ENCODE data around the gene ADIG. TPM values are rescaled to one million over a fixed set of nuclear protein-coding genes. Genes with fewer than 3 reads are reported as not detected.

ADIG gene
- total and polyA plus RNA-seq, 9 donors: not detected

- no peaks in the 10 kb centered on the region for H3K4me1 ChIP-seq (ENCODE audit: insufficient read depth)
- H3K27me3 ChIP-seq: no peaks in the 10 kb centered on the region
- no peak for DNase-seq
- no peak overlapping the region for H3K4me3 ChIP-seq
- TF ChIP-seq CTCF (IDR thresholded peaks at IDR 0.05) (no peak), EP300 (IDR thresholded peaks at IDR 0.05) (no peak), POLR2A (IDR thresholded peaks at IDR 0.05) (no peak)
- 47 to 53% (median 51%) methylated on average over 7 of the region's 7 CpGs for WGBS, 3 donors
- intact Hi-C loops (cut with DNase I): no loop called here
- no peak overlapping the region for H3K27ac ChIP-seq
- no peaks in the 10 kb centered on the region for H3K36me3 ChIP-seq
- H3K9me3 ChIP-seq: no peaks in the 10 kb centered on the region
These were observed 1.6 kb upstream of the ADIG start for GRCh38 chr20:38579219-38579910.

GRCh38 chr20:38579921-38580320 lies 1.1 kb upstream of the ADIG start:
- Histone ChIP-seq H3K4me1 (ENCODE audit: insufficient read depth) (no peaks in the 10 kb centered on the region), H3K27me3 (no peaks in the 10 kb centered on the region), H3K9me3 (no peaks in the 10 kb centered on the region), H3K4me3 (no peak overlapping the region), H3K27ac (no peak overlapping the region), H3K36me3 (no peaks in the 10 kb centered on the region)
- DNase-seq: no peak
- TF ChIP-seq POLR2A (IDR thresholded peaks at IDR 0.05) (no peak), EP300 (IDR thresholded peaks at IDR 0.05) (no peak), CTCF (IDR thresholded peaks at IDR 0.05) (no peak)
- intact Hi-C loops (cut with DNase I): no loop called here
- 55 to 62% (median 55%) methylated on average over 4 of the region's 4 CpGs for WGBS, 3 donors

GRCh38 chr20:38581830-38582358 lies 897 bp downstream of the ADIG start:
- H3K27ac ChIP-seq: no peak overlapping the region
- H3K36me3 ChIP-seq: no peaks in the 10 kb centered on the region
- 51 to 65% (median 51%) methylated on average over 4 of the region's 4 CpGs for WGBS, 3 donors
- H3K4me3 ChIP-seq: no peak overlapping the region
- no peaks in the 10 kb centered on the region for H3K4me1 ChIP-seq (ENCODE audit: insufficient read depth)
- no peak for TF ChIP-seq POLR2A (IDR thresholded peaks at IDR 0.05)
- no peak for TF ChIP-seq CTCF (IDR thresholded peaks at IDR 0.05)
- no peak for TF ChIP-seq EP300 (IDR thresholded peaks at IDR 0.05)
- intact Hi-C loops (cut with DNase I): no loop called here
- H3K27me3 ChIP-seq: no peaks in the 10 kb centered on the region
- DNase-seq: no peak
- no peaks in the 10 kb centered on the region for H3K9me3 ChIP-seq

DNA sequence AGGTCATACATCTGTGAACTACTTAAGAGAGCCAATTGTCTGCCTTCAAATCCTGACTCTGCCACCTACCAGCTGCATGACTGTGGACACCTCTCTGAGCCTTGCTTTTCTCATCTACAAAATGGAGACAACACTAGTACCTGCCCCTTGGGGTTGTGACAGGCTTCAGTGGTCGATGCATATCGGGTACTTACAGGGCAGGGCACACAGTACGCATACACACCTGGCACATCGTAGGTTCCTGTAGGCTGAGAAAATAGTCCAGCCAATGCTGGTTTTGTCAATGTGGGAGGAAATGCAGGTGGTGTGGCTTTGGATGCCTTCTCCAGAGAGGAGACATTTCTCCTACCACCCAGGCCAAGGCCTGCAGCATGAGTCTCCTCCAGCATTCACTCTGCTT lies 2.3 kb downstream of the ADIG start:
- H3K4me1 ChIP-seq (ENCODE audit: insufficient read depth): no peaks in the 10 kb centered on the region
- WGBS, 3 donors: 85 to 89% (median 85%) methylated on average over 4 of the region's 4 CpGs
- DNase-seq: no peak
- TF ChIP-seq POLR2A (IDR thresholded peaks at IDR 0.05) (no peak), EP300 (IDR thresholded peaks at IDR 0.05) (no peak), CTCF (IDR thresholded peaks at IDR 0.05) (no peak)
- intact Hi-C loops (cut with DNase I): no loop called here
- no peak overlapping the region for H3K27ac ChIP-seq
- H3K4me3 ChIP-seq: no peak overlapping the region
- H3K27me3 ChIP-seq: no peaks in the 10 kb centered on the region
- no peaks in the 10 kb centered on the region for H3K36me3 ChIP-seq
- H3K9me3 ChIP-seq: no peaks in the 10 kb centered on the region

All from ovary (tissue), 9 donors.